DLD1 (cell line): Measurements from ENCODE around the gene RHOV.
"Not testable (repeated sequence)": the region's sequence is repeated elsewhere in the genome, so short reads cannot be mapped to it uniquely, and the experiment has no call there.

ENCODE experiments used
- in situ Hi-C: cut with HindIII; loops from 2 replicates; pipeline ENCODE4 v1.10.0; 2017; ENCODE audit warnings: low sequenced_read_pairs

RHOV gene

DNA sequence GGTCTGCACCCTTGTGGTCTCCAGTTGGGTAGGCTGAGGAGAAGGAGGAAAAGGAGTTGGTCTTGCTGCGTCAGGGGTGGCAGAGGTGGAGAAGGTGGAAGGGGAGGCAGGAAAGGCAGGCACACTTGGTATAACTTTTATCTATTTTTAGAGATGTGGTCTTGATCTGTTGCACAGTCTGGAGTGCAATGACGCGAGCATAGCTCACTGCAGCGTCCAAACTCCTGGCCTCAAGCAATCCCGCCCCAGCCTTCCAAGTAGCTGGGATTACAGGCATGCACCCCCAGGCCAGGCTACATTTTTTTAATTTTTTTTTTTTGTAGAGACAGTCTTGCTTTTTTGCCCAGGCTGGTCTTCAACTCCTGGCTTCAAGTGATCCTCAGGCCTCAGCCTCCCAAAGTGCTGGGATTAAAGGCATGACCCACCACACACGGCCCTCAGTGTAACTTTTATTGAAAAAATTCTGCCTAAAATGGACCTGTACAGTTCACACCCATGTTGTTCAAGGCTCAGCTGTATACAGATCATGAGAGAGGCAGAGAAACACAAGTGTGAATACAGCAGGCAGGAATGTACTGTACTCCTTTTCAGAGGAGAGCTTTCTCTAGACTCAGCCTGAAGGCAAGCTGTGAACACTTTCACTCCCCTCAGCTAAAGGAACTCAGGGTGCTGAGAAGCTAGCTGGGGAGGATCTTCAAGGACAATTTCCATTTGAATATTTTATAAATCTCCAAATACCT lies 2.1 kb upstream of the RHOV start:
- in situ Hi-C loops: no loop called here

DNA sequence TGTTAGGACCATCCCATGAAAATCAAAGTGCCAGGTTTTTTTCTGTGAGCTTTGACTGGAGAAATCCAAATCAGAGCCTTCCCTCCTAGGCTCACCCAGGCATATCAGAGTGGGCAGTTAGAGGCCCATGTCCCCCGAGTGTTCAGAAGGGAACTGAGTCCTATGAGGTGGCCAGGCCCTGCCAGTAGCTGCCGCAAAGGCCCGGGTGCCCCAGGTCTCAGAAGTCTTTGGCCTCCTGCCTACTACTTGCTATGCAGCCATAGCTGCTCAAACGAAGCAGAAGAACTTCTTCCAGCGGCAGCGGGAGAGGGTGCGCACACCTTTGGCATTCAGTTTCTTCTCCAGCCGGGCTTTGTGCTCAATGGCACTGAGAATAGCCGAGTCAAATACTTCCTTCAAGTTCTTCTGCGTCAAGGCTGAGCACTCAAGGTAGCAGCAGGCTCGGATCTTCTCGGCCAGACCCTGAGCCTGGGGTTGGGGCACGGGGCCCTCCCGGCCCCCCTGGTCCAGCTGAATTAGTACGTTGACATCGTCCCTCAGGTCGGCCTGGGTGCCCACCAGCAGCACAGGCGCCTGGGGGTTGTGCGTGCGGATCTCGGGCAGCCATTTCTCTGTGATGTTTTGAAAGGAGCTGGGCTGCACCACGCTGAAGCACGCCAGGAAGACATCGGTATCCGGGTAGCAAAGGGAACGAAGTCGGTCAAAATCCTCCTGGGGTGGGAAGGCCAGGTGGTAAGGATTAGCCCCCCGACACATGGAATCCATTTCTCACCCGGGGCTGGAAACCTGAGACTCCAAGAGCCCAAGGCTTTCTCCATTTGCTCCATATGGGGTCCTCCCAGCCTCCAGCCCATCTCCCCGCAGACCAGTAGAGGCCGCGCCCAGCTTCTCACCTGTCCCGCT lies 992 bp downstream of the RHOV start:
- in situ Hi-C loops: no loop called here

DNA sequence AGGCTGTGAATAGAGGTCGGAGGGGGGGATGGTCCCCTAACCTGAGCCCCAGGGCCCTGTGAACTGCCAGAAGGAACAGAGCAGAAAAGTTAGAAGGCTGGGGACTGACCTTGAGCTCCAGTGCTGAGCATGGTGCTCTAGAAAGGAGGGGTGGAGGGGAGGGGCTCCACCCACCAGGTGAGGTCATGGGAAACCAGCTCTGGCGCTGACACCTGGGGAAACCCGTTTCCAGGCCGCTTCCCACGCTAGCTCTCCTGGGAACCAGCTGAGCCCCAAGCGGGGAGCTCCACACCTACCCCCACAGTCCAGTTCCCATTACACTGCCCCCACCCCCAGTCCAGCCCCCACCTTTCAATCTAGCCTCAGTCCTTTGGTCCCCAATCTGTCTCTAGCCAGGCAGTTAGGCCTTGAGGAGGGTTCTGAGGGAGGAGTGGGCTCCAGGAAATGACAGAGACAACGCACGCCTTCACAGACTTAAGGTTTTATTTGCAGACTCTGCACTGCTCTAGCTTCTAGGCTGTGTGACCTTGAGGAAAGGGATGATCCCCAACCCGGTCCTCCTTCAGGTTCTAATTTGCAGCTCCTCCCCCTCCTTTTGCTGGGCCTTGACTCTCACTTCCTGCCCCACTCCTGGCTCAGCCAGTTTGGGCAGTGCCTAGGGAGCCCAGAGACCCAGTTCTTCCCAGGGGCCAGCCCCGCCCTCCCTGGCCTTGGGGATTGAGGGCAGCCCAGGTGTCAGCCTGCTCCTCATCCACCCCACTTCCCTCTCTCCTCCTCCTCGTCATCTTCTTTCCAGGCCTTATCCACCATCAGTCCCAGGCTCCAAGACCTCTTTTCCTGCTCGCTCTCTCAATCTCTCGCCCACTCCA lies 2.1 kb downstream of the RHOV start:
- in situ Hi-C loops: no loop called here

DNA sequence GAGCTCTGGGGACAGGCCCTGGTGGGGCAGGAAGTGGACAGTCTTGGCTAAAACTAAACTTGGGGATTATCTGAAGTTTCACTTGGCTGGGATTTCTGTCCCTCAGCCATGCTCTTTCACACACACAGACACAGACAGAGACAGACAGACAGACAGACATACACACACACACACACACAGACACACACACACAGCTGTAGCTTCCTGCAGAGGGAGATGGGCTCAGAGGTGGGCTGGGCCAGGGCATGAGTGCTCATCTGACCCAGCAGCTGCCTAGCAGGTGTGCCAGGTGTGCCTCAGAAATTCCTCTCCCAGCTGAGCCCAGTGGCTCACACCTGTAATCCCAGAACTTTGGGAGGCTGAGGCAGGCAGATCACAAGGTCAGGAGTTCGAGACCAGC lies 3.3 kb downstream of the RHOV start:
- in situ Hi-C loops: no loop called here

DNA sequence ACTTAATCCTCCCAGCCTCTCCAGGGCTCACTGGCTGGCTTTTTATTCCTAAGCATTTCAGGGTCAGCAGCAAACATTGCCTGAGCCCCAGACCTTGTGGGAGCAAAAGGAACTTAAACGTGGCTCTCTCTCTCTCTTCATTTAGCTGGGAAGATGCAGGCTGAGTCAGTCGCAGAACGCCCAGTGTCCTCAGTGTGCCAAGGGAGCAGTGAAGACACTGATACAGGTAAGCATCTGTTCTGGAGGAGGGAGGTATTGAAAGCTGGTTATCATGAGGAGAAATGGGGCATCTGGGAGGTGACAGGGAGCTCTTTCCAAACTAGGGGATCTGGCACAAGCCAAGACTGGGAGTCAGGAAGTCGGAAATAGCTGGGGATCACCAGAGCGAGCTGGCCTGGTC lies 4.3 kb downstream of the RHOV start:
- in situ Hi-C loops: no loop called here

DNA sequence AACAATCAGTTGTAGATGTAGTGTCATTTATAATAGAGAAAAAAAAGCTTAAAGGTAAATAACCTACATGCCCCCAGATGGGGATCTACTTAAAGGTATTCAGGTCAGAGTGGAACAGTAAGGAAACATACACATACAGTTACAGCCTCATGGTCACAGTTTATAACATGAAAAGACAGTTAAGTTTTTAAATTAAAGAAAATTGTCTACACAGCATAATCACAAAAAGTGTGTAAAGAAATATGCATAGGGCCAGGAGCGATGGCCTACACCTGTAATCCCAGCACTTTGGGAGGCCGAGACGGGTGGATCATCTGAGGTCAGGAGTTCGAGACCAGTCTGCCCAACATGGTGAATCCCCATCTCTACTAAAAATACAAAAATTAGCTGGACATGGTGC lies 6.8 kb downstream of the RHOV start:
- in situ Hi-C loops: no loop called here

DNA sequence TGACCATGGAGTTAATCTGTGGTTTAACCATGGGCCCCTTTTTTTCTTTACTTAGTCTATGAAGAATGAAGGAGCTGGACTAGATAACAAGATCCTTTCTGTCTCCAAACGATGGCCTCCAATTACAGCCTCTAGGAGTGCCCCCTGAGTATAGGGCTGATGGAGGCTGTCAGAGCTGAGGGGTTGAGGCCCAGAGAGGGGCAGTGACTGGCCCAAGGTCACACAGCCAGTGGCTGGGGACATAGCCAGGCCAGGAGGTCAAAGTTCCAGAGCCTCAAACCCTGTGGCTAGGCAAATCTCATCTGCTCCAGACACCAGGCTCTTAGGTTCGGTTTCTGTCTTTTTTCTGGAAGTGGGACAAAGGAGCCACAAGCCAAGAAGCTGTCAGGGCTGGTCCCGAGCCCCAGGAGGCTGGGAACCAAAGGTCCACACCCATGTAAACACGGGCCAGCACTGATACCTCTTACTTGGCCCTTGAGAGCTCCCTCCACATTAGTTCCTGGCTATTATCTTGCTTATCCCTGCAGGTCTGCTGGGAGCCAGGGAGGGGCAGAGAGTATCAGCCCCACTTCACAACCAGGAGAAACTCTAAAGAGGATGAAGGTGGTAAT lies 10.3 kb downstream of the RHOV start:
- in situ Hi-C loops: no loop called here

DNA sequence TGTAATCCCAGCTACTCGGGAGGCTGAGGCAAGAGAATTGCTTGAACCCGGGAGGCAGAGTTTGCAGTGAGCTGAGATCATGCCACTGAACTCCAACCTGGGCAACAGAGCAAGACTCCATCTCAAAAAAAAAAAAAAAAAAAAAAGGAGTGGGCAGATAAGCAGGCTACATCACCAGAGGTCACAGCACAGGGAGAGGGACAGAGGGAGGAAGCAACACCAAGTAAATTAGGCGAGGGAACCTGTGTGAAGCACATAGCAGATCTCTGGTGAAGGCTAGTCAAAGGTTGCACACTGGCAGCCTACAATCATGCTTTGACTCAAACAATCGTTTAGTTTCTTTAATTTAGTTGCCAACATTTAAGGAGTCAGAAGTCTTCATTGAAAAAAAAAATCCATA lies 12.9 kb downstream of the RHOV start:
- in situ Hi-C loops: not testable (repeated sequence)

DNA sequence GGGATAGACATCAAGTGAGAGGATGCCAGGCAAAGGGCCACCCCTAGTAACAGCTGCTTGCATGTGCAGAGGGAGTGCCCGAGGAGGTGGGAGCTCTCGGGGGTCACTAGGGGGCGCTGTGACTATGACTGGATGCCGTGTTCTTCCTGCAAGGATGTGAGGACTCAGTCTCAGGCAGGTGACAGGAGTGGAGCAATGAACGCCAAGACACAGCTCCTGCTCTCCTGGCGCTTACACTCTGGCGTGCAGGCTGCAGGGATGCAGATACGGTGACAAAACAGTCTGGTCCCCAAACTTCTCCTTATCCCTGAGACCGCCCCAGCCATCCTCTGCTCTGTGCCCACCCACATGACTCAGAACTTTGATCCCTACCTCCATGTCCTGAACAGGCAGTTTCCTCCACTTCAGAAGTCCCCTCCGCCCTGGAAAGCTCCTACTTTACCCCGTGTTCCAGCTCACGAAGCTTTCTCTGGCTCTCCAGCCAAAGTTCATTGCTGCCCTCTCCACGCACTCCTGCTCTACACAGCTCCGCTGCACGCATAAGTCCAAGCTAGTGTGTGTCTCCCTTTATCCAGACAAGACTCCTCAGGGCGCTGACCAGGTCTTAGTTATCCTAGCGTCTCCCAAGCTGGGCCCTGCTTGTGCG lies 14.7 kb downstream of the RHOV start:
- in situ Hi-C loops: no loop called here

DNA sequence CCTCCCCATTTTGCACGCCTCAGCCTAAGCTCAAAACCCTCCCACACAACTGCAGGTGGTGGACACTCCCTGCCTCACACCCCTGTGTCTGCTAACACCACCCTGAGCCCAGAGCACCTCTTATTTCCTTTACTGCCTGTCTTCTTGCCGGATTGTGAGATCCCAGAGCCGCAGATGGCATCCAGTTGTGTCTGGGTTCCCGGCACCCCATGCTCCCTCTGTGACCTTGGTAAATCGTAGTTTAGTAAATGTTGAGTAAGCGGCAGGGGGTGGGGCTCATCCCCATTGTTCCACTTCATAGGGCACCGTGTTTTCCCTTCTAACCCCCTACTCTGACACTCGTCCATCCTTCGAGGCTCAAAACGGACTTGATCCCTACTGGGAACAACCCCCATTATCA lies 15.3 kb downstream of the RHOV start:
- in situ Hi-C loops: no loop called here

DNA sequence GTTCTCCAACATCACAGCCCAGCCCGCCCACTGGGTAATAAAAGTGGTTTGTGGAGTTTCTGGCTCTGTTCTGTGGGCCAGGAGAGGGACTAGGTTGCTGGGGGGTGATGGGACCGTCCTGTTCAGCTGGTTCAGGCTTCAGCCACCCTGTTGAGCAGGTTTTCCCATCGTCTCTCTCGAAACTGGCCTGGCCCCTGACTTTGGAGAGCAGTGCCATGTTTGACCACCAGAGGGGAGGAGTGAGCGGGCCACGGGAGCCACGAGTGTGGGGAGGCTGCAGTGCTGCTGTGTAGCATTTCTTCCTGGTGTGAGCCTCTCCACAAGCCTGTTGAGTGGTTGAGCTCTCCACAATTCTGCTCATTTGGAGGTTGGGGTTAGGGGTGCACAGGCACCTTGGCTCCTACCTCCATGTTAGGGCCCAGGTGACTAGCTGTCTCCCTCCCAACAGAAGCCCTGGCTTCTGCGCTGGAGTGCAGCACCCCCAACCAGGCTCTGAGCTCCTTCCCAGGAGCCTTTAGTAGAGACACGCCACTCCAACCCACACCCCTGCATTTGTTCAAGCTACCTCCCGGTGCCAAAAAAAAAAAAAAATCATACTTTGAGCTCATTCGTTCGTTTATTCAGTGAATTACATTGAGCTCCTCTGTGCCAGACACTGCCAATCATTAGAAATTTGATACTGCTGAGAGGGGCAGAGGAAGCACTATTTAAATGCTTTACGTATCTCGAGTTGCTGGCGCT lies 16.3 kb downstream of the RHOV start:
- in situ Hi-C loops: no loop called here

DNA sequence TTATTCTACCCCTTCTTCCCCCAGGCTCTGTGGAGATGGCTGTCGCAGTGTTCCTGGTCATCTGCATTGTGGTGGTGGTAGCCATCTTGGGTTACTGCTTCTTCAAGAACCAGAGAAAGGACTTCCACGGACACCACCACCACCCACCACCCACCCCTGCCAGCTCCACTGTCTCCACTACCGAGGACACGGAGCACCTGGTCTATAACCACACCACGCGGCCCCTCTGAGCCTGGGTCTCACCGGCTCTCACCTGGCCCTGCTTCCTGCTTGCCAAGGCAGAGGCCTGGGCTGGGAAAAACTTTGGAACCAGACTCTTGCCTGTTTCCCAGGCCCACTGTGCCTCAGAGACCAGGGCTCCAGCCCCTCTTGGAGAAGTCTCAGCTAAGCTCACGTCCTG lies 17.3 kb downstream of the RHOV start:
- in situ Hi-C loops: no loop called here

DNA sequence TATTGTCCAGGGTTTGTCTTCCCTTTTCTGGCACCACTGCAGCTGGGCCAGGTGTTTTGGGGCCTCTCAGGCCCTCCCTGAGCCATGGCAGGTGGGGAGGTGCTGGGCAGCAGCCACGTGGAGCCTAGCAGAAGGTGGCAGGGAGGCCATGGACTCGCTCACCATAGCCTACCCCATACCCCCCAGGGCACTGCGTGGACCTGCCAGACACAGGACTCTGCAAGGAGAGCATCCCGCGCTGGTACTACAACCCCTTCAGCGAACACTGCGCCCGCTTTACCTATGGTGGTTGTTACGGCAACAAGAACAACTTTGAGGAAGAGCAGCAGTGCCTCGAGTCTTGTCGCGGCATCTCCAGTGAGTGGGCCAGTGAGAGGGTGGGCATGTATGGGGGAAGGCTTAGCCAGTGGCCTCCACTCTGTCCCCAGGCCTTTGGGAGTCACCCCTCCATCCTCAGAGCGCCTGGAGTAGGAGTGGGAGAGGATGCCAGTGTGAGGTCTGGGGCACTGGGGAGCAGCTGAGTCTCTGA lies 18.3 kb downstream of the RHOV start:
- in situ Hi-C loops: no loop called here

DNA sequence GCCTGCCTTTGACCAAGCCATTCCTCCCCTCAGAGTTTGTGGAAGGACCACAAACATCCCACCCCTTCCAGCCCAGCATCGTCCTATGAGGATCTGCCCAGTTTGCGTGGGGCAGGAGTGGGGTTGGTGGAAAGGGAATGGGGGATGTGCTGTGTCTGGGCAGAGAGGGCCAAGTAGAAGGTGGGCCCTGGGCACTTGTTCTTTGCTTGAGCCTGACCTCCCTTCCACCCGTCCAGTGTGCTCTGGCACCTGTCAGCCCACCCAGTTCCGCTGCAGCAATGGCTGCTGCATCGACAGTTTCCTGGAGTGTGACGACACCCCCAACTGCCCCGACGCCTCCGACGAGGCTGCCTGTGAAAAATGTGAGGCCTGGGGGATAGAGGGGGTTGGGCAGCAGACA lies 19.9 kb downstream of the RHOV start:
- in situ Hi-C loops: no loop called here

DNA sequence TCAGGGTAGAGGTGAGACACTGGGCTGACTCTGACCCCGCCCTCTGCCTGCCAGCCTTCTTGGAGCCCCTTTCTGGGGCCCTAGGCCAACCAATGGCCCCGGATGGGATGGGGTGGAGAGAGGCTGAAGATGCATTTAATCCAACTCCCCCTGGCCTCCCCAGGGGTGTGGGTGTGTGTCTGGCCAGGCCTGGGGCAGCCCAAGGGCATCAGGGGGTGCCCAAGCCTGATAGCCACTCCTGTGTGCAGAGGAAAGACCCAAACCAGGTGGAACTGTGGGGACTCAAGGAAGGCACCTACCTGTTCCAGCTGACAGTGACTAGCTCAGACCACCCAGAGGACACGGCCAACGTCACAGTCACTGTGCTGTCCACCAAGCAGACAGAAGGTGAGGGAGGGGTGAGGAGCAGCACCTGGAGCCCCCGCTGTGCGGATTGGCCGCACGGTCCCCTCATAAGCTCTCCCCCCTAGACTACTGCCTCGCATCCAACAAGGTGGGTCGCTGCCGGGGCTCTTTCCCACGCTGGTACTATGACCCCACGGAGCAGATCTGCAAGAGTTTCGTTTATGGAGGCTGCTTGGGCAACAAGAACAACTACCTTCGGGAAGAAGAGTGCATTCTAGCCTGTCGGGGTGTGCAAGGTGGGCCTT lies 20.7 kb downstream of the RHOV start:
- in situ Hi-C loops: no loop called here

DNA sequence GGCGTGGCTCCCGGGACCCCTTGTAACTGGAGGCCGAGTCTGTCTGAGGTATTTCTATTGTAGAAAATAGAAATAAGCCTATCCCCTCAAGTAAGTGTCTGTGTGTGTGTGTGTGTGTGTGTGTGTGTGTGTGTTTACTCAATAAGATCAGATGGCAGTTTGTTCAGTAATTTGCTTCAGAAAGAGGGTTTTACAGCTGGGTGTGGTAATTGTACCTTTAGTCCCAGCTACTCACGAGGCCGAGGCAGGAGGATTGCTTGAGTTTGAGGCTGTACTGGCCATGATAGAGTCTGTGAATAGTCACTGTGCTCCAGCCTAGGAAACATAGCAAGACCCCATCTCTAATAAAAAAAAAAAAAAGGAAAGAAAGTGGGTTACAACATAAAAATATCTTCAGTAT lies 21.5 kb downstream of the RHOV start:
- in situ Hi-C loops: no loop called here

DNA sequence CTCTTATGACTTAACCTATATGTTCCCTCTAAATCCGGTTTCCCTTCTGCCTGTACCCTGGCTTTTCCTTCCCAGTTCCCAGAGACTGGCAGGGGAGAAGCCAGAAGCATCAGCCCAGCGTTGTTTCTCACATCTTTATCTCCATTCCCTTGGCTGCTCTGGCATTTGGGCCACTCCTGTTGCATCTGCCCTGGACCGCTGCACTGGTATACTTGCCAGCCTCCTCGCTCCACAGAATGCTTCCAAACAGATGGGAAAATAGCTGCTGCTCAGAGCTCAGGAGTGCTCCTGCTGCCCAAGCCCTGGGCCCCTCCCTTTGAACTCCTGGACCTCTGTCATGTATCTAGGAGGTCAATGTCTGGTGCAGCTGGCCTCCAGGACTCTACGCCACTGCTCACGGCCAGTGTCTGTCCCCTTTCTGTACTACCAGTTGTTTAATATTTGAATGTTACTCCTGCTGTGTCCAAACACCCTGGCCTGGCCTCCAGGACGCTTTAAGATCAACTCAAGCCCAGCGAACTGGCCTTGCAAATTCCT lies 23.4 kb downstream of the RHOV start:
- in situ Hi-C loops: no loop called here

DNA sequence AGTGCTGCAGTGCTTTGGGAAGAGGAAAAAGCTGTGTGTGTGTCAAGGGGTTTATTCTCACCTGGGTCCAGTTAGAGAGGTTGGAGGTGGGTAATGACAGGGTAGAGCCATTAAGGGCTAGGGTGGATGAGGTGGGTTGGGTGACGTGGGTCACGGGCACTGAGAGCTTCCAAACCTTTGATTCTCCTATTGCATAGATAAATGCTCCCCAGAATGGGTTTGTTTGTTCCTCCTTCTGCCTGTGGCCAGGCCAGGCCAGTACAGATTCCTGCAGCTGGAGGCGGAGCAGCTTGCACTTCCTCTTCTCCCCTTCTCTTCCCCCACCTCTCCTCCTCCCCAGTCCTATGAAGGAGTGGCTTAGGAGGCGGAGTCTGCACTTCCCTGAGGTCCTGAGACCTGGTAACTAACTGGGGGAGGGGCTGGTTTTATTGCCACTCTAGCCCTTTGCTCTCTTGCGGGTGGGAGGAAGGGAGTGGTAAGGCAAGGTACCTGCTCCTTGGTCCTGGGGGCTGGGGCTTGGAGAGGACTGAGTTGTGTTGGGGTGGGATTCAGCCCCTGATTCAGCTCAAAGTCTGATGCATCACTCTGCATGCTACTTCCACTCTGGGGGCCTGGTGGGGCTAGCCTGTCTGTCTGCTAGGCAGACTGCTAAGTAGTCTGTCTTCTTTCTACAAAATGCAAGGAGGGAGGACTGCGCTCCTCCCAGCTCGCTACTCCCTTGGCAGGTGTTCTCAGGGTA lies 26.6 kb downstream of the RHOV start:
- in situ Hi-C loops: no loop called here
